Measurements from ENCODE around the gene ABHD4.

GRCh38 chr14:22549981-22550673, 48.0 kb upstream of the ABHD4 start:
- TF ChIP-seq CTCF (conservative IDR thresholded peaks at IDR 0.05; ENCODE audit: low read length) (no peak), EZH2phosphoT487 (IDR thresholded peaks at IDR 0.05; ENCODE audit: borderline replicate concordance, low read depth, low read length) (no peak)
